Measurements from ENCODE around the gene MAD1L1. TPM values are rescaled to one million over a fixed set of nuclear protein-coding genes. Genes with fewer than 3 reads are reported as not detected.

Gene MAD1L1
- total and polyA plus RNA-seq, 2 of the 4 experiments (the other 2 are of a cell fraction), result 29.0 to 40.9 TPM

DNA sequence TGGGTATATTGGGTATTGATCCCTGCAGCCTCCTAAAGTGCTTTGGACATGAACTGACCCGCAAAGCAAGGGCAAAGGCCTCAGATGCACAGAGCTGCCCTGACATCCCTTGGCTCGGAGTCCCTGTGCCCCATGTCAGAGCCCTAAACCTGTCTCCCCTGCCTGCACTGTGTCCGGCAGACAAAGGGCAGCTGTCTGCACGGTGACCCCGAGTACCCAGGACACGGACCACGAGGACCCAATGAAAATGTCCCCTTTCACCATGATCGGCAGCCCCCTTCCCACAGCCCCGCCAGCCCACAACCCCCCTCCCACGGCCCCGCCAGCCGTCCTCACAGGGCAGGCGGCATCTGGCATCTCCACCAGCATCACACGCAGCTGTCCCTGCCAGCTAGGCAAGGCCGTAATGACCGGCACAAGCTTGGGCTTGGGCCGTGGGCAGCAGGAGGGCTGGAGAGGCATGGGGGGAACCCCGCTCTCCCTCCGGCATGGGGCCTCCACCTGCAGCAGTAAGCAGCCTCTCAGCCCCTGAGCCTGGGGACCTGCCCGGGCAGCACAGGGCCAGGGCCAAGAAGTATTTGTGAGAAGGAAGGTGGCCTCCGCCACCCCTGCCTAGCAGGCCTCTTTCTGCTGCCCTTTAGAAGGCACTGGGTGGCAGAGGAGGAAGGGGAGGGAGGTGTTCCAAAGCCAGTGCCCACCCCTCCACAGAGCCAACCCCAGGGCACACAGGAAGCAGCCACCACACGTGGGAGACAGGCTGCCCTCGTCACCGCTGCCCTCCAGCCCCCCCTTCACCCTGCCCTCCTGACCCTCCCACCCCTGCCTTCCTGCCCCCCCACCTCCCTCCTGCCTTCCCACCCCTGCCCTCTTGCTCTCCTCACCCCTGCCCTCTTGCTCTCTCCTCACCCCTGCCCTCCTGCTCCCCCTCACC, 19.4 kb upstream of the MAD1L1 start:
- no peak overlapping the region for H3K18ac ChIP-seq (ENCODE audit: low read depth, low read length)
- H2BK120ac ChIP-seq (ENCODE audit: low read depth, low read length), result no peak overlapping the region
- H3K9me3 ChIP-seq (ENCODE audit: control insufficient read depth, insufficient read depth, low read length), result no peaks in the 10 kb centered on the region
- H3K9me1 ChIP-seq (ENCODE audit: insufficient read depth, low read length), result peaks cover 23% of the 10 kb centered on the region
- no peak overlapping the region for H2BK15ac ChIP-seq (ENCODE audit: low read depth, low read length)
- H3K4me3 ChIP-seq (ENCODE audit: insufficient read depth, low read depth, low read length), result no peak overlapping the region
- intact Hi-C loops (cut with micrococcal nuclease), result no loop called here
- dilution Hi-C loops (cut with HindIII; ENCODE audit: low sequenced_read_pairs, unreplicated experiment), result no loop called here
- no peak overlapping the region for H2AFZ ChIP-seq (replicated peaks; ENCODE audit: low read length, poor library complexity)
- no peak overlapping the region for H3K9ac ChIP-seq (ENCODE audit: low read depth, low read length)
- POLR2A ChIA-PET (ENCODE audit: unreplicated experiment), result no interaction called here
- H3K4me2 ChIP-seq (ENCODE audit: low read depth, low read length), result no peak overlapping the region
- in situ Hi-C loops (cut with MboI; ENCODE audit: low sequenced_read_pairs), result no loop called here
- H4K20me1 ChIP-seq (ENCODE audit: insufficient read depth, low read length), result no peaks in the 10 kb centered on the region; the same call in 1 of the 2 replicates
- no peak for ATAC-seq (ENCODE audit: low read depth)
- BruUV-seq (replicated peaks), result no TSS peak
- H3K36me3 ChIP-seq (ENCODE audit: control insufficient read depth, insufficient read depth, low read length), result peaks cover 19% of the 10 kb centered on the region
- no peak overlapping the region for H2AK9ac ChIP-seq (replicated peaks; ENCODE audit: low read depth, low read length, poor library complexity)
- peak overlapping the region; percentile 48 for H2BK5ac ChIP-seq (ENCODE audit: low read depth, low read length, poor library complexity, severe bottlenecking)
- no peak for DNase-seq
- H3K27ac ChIP-seq (ENCODE audit: insufficient read depth, low read length), result no peak overlapping the region
- no peak overlapping the region for H2BK20ac ChIP-seq (ENCODE audit: low read depth, low read length)
- CTCF ChIA-PET, result no interaction called here
- H2AK5ac ChIP-seq (ENCODE audit: low read depth, low read length), result no peak overlapping the region; the same call in 1 of the 2 replicates
- H3K56ac ChIP-seq (ENCODE audit: extremely low read depth, insufficient read depth, low read length), result no peak overlapping the region
- H3K27me3 ChIP-seq (ENCODE audit: control insufficient read depth, insufficient read depth, low read length), result no peaks in the 10 kb centered on the region
- H3K4ac ChIP-seq (ENCODE audit: low read depth, low read length), result no peak overlapping the region
- no peak overlapping the region for H4K91ac ChIP-seq (ENCODE audit: insufficient read depth, low read depth, low read length)
- H3K4me1 ChIP-seq (ENCODE audit: control insufficient read depth, insufficient read depth, low read length), result peaks cover 16% of the 10 kb centered on the region
- H4K8ac ChIP-seq (ENCODE audit: low read depth in 2 of 2, low read length in 2 of 2), result no peak overlapping the region
- H3K14ac ChIP-seq (replicated peaks; ENCODE audit: low read depth, low read length), result no peak overlapping the region
- 87% methylated on average over 7 of the region's 24 CpGs; no CpG with 5 or more reads in 1 of the 2 experiments for WGBS, 2 experiments (ENCODE audit: extremely low coverage in 2 of 2, insufficient read length in 1 of 2)
- peaks cover 0 to 36% of the 10 kb centered on the region in 2 experiments; a peak in 2 of 4 replicates for H3K79me1 ChIP-seq (ENCODE audit: low read depth in 1 of 2, low read length in 2 of 2)
- no peak overlapping the region for H3K23ac ChIP-seq (ENCODE audit: low read depth, low read length)
- no peak overlapping the region for H4K5ac ChIP-seq (ENCODE audit: low read depth, low read length)
- TF ChIP-seq FOS (IDR thresholded peaks at IDR 0.05; ENCODE audit: low read depth, low read length) (no peak), NFE2L2 (IDR thresholded peaks at IDR 0.05; ENCODE audit: low read depth, low read length) (no peak), MXI1 (IDR thresholded peaks at IDR 0.05; ENCODE audit: borderline replicate concordance, low read depth, low read length) (no peak), RAD21 (IDR thresholded peaks at IDR 0.05; ENCODE audit: low read length) (no peak), MAZ (IDR thresholded peaks at IDR 0.05; ENCODE audit: borderline replicate concordance, low read depth, low read length) (no peak), RFX5 (IDR thresholded peaks at IDR 0.05; ENCODE audit: low read depth, low read length) (no peak), CEBPB (IDR thresholded peaks at IDR 0.05; ENCODE audit: low read depth, low read length) (no peak), RCOR1 (IDR thresholded peaks at IDR 0.05; ENCODE audit: insufficient replicate concordance, low read length) (no peak), BHLHE40 (IDR thresholded peaks at IDR 0.05; ENCODE audit: low read depth, low read length) (no peak), CHD1 (IDR thresholded peaks at IDR 0.05; ENCODE audit: low read depth, low read length) (no peak), MAFK (IDR thresholded peaks at IDR 0.05; ENCODE audit: low read depth, low read length) (no peak), POLR2A (IDR thresholded peaks at IDR 0.05; ENCODE audit: low read depth, low read length) (no peak), SMC3 (IDR thresholded peaks at IDR 0.05; ENCODE audit: low read depth, low read length) (no peak)
- TF ChIP-seq, protein P1, sequence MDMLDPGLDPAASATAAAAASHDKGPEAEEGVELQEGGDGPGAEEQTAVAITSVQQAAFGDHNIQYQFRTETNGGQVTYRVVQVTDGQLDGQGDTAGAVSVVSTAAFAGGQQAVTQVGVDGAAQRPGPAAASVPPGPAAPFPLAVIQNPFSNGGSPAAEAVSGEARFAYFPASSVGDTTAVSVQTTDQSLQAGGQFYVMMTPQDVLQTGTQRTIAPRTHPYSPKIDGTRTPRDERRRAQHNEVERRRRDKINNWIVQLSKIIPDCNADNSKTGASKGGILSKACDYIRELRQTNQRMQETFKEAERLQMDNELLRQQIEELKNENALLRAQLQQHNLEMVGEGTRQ (IDR thresholded peaks at IDR 0.05; ENCODE audit: low read depth, low read length), result no peak
- TF ChIP-seq, protein P2, sequence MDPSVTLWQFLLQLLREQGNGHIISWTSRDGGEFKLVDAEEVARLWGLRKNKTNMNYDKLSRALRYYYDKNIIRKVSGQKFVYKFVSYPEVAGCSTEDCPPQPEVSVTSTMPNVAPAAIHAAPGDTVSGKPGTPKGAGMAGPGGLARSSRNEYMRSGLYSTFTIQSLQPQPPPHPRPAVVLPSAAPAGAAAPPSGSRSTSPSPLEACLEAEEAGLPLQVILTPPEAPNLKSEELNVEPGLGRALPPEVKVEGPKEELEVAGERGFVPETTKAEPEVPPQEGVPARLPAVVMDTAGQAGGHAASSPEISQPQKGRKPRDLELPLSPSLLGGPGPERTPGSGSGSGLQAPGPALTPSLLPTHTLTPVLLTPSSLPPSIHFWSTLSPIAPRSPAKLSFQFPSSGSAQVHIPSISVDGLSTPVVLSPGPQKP (IDR thresholded peaks at IDR 0.05; ENCODE audit: borderline replicate concordance, low read depth, low read length), result no peak
